HT1080 (cell line): Measurements from ENCODE around the gene LRRC56. TPM values are rescaled to one million over a fixed set of nuclear protein-coding genes. Genes with fewer than 3 reads are reported as not detected.

ENCODE experiments used
- DNase-seq: peaks from one replicate; pipeline ENCODE4 v3.0.0-alpha.2; 2015; ENCODE audit warnings: low read depth
- polyA plus RNA-seq, 2 experiments: library from polyadenylated mRNA; depleted of rRNA; stranded (reverse); fragments of >200 nt; gene quantifications; 2 replicates each; pipeline ENCODE4 v1.2.3, GENCODE V29; 2015
- total RNA-seq: library from RNA; depleted of rRNA; stranded (reverse); fragments of >200 nt; shearing (Covaris generic); gene quantifications from 2 replicates; pipeline ENCODE4 v1.2.3, GENCODE V29; 2014; rRNA removed

LRRC56 gene, protein sequence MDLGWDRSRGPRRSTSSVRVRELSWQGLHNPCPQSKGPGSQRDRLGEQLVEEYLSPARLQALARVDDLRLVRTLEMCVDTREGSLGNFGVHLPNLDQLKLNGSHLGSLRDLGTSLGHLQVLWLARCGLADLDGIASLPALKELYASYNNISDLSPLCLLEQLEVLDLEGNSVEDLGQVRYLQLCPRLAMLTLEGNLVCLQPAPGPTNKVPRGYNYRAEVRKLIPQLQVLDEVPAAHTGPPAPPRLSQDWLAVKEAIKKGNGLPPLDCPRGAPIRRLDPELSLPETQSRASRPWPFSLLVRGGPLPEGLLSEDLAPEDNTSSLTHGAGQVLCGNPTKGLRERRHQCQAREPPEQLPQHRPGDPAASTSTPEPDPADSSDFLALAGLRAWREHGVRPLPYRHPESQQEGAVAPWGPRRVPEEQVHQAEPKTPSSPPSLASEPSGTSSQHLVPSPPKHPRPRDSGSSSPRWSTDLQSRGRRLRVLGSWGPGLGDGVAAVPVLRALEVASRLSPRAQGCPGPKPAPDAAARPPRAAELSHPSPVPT
- not detected in 2 replicates for total RNA-seq
- 0.13 and 0.25 TPM in 2 replicates for polyA plus RNA-seq (2015; cell fraction: cytosol; rRNA removed)
- polyA plus RNA-seq (2015; cell fraction: nucleus; rRNA removed): 0.97 and 1.1 TPM in 2 replicates

GRCh38 chr11:536841-537621, at the start of gene LRRC56:
TSS of gene LRRC56 (plus strand) at chr11:537527. CDS start at chr11:540685, 3,158 bp downstream.
- DNase-seq: no peak

GRCh38 chr11:487571-488021, 49.7 kb upstream of the LRRC56 start:
- DNase-seq: no peak

GRCh38 chr11:488062-488461, 49.3 kb upstream of the LRRC56 start:
- no peak for DNase-seq

DNA sequence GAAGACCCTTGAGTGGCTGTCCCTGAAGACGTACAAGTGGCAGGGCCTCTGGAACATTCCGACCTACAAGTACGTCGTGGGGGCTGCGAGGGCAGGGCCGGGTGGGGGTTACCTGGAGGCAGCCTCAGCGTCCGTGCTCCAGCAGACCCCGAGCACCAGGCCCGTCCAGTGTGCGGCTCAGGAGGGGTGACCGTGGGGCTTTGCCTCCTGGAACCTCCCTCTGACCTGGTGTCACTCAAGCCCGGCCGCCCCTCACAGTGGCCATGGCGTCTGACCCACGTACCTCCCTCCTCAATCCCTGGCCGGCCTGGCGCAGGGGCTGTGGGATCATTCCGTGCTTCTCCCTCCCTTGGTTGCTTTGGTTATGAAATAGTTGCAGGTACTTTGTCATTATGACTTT, 48.7 kb upstream of the LRRC56 start:
- DNase-seq: no peak

- DNase-seq: no peak
Measured at GRCh38 chr11:488992-489391, 48.3 kb upstream of the LRRC56 start.

- no peak for DNase-seq
Measured at GRCh38 chr11:489610-490185, 47.6 kb upstream of the LRRC56 start.

- DNase-seq: no peak
Measured at GRCh38 chr11:490186-490929, 47.0 kb upstream of the LRRC56 start.

- DNase-seq: no peak
Measured at GRCh38 chr11:490930-491260, 46.4 kb upstream of the LRRC56 start.

- DNase-seq: no peak
Measured at GRCh38 chr11:491358-491757, 46.0 kb upstream of the LRRC56 start.

DNA sequence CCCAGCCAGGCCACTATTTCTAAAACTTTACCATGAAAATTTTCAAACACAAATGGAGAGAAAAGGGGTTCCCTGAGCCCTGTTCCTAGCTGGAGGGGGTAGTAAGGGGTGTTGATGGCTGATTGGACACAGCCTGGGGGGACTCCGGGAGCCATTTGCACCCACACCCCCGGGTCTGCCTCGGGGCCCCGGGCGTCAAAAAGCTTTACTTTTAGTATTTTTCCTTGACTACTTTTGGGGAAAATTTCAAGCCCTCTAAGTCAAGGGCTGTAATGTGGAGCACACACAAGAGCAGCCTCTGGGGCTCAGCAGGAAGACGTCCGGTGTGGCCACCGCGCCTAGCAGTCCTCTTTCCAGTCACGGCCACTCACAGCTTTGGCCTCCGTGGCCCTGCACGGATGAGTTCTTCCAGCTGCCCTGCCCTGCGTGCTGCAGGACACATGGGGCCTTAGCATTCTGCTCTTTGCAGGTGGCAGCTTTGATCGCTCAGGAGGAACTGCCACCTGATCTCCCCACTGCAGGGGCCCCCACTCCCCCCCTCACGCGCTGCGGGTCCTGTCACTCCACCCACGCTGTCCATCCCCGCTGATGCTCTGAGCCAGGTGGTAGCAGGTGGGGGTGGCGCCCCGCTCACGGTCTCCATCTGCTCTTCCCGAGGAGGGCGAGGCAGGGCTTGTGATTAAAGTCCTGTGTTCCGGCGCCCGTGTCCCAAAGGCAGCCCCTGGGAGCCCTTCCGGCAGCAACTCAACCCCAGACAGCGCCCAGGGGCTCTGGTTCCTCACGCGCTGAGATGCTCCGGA, 44.7 kb upstream of the LRRC56 start:
- no peak for DNase-seq

- DNase-seq: no peak
Measured at GRCh38 chr11:494761-495536, 42.4 kb upstream of the LRRC56 start.

- no peak for DNase-seq
Measured at GRCh38 chr11:495537-495931, 41.8 kb upstream of the LRRC56 start.

DNA sequence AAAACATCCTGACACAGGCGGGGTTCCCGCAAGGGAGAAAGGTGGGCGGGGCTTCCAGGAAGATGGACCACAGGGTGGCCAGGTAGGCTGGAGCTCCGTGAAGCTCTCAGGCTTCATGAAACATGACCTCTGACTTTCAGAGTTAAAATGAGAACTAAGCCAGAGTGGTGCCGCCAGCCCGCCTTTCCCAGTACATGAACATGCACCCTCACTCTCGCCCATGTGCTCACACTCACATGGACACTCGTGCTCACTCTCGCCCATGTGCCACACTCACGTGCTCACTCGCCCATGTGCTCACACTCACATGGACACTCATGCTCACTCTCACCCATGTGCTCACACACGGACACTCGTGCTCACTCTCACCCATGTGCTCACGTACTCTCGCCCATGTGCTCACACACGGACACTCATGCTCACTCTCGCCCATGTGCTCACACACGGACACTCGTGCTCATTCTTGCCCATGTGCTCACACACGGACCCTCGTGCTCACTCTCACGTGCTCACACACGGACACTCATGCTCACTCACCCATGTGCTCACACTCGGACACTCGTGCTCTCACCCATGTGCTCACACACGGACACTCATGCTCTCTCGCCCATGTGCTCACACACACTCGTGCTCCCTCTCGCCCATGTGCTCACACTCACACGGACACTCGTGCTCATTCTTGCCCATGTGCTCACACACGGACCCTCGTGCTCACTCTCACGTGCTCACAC, 40.3 kb upstream of the LRRC56 start:
- DNase-seq: no peak

DNA sequence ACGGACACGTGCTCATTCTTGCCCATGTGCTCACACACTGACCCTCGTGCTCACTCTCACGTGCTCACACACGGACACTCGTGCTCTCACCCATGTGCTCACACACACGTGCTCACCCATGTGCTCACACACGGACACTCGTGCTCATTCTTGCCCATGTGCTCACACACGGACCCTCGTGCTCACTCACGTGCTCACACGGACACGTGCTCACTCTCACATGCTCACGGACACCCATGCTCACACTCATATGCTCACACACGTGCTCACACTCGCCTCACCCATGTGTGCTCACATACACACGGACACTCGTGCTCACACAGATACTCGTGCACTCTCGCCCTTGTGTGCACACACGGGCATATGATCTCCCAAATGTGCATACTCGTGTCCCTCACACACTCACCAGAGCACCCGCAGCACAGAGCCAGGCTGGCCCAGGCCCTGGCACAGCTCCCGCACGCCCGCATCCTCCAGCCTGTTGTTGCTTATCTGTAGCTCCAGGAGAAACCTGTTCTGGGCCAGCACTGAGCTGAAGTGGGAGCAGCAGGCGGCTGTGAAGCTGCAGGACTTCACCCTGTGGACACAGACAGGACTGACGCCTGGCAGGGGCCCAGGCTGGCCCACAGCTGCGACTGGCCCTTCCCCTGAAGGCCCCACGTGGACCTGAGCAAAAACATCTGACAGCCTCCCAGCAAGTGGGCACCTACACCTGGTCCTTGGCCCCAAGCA, 39.6 kb upstream of the LRRC56 start:
- DNase-seq: no peak

DNA sequence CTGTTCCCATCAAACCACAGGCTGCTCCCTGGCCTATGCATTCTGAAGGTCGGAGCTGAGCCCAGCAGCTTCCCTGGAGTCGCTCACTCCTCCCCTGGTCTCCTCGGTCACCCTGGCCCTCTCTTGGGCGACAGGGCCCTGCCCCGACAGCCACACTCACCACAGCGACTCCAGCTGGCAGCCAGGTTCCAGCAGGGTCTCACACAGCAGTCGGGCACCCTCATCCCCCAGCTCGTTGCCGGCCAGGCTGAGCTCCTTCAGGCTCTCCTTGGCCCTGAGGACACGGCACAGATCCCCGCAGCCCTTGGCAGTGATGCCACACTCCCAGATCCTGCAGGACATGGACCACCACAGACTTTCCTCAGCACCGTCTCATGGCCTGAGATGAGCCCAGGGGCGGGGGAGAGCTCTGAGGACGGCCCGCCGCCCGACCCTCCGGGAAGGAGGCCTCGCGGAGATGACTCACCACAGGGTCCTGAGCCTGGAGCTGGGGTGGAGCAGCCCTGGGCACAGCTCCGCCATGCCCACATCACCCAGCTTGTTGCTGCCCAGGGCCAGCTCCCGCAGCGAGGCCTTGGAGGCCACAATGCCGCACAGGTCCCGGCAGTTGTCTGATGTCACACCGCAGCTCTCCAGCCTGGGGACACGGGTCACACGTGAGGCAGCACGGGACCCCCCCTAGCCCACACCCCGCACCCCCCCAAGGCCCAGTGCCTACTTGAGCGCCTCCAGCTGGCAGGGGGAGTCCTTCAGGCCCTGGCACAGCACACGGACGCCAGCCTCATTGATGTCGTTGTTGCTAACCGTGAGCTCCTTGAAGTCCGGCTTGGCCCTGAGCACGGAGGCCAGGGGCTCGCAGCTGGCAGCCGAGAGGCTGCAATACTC, 38.8 kb upstream of the LRRC56 start:
- DNase-seq: no peak

DNA sequence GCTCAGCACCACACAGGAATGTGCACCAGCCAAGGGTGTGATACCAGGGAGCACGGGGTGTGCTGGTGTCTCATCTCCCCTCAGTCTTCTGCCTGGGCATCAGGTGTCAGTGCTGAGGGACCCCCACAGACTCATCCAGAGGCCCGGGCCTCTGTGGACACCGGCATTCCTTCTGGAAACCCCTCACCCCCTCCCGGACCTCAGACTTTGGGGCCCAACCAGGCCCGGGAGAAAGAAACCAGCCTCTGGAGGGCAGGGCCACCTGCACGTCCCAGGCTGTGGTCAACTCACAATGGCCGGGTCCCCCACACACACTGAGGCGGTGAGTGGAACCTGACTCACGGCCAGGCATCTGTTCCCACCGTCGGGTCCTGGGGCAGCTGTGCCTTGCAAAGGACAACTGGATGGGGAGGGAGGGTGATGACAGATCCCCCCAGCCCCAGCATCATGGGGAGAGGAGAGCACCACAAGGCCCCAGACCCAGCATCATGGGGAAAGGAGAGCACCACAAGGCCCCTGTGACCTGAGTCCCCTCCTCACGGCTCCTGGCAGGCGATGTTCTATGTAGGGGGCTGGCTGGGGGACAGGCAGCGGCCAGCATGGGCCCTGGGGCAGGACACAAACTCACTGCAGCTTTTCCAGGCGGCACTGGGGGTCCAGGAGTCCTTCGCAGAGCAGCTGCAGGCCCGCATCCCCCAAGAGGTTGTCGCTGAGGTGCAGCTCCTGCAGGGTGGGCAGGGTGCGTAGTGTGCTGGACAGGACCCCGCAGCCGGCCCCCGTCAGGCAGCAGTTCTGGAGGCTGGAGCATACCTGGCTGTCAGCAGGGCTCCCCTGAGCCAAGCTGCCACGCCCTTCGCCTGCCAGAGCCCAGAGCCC, 37.9 kb upstream of the LRRC56 start:
- no peak for DNase-seq
